ENCODE data around the gene NOS3. TPM values are rescaled to one million over a fixed set of nuclear protein-coding genes. Genes with fewer than 3 reads are reported as not detected.
A peak's percentile ranks its signal among the peaks of the same experiment; 100 is the strongest.

The NOS3 gene
- total and polyA plus RNA-seq, 9 donors, result 4.9 to 8.9 (median 6.9) TPM

DNA sequence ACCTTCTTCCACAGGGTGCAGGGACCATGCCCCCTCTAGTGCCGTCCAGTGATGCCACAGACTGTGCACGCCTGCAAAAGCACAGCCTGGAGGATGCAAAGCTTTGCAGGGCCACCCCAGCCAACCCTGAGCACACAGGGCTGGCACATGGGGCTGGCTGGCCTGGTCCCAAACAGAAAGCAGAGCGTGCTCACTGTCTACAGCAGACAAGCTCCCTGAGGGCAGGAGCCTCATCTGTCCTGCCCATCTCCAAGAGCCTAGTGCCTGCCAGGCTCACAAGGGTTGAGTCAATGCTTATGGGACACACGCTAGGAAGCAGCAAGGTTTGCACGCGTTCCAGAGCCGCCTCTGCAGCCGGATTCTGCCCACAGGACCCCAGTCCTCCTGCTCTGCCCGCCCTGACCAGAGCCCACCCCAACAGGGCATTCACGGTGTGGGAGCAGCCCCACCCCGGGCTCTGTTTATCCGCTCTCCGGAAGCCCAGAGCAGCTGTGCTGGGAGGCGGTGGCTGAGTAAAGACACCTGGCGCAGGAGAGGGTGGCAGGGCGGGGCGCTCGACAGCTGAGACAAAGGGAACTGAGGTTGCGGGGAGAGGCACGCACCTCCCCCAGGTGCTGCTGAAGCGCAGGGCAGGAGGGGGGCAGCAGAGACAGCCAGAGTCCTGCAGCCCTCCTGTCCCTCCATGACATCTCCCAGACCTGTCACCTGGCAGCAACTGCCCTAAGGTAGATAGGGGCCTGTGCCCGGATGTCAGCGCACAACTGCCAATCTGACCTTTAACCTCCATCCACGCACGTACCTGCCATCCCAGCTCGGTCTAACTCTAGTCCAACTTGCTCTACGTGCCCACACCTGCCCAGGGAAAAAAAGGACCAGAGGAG is 17.0 kb upstream of the NOS3 start:
- no peak for DNase-seq
- no peaks in the 10 kb centered on the region for H3K36me3 ChIP-seq (ENCODE audit: control insufficient read depth, insufficient read depth, low read length)
- peaks cover 47% of the 10 kb centered on the region for H3K27me3 ChIP-seq (ENCODE audit: control insufficient read depth, insufficient read depth, low read length)
- H3K9me3 ChIP-seq (replicated peaks; ENCODE audit: control insufficient read depth, low read depth, low read length), result no peaks in the 10 kb centered on the region
- H3K27ac ChIP-seq (ENCODE audit: low read length), result peak overlapping the region; percentile 53
- peaks cover 90% of the 10 kb centered on the region for H3K4me1 ChIP-seq (ENCODE audit: control insufficient read depth, insufficient read depth, low read length)
- WGBS (ENCODE audit: insufficient coverage), result 49% methylated on average over 22 of the region's 27 CpGs
- H3K4me3 ChIP-seq (ENCODE audit: low read length), result no peak overlapping the region

- DNase-seq, result peak; percentile 44
- Histone ChIP-seq H3K4me3 (ENCODE audit: low read length) (peak overlapping the region; percentile 39), H3K27me3 (ENCODE audit: control insufficient read depth, insufficient read depth, low read length) (peaks cover 49% of the 10 kb centered on the region), H3K27ac (ENCODE audit: low read length) (peak overlapping the region; percentile 53), H3K36me3 (ENCODE audit: control insufficient read depth, insufficient read depth, low read length) (no peaks in the 10 kb centered on the region), H3K4me1 (ENCODE audit: control insufficient read depth, insufficient read depth, low read length) (peaks cover 89% of the 10 kb centered on the region), H3K9me3 (replicated peaks; ENCODE audit: control insufficient read depth, low read depth, low read length) (no peaks in the 10 kb centered on the region)
- 3% methylated on average over 65 of the region's 89 CpGs for WGBS (ENCODE audit: insufficient coverage)
Observed at GRCh38 chr7:150974468-150975391, 16.1 kb upstream of the NOS3 start.

- Histone ChIP-seq H3K36me3 (ENCODE audit: control insufficient read depth, insufficient read depth, low read length) (no peaks in the 10 kb centered on the region), H3K27me3 (ENCODE audit: control insufficient read depth, insufficient read depth, low read length) (peaks cover 59% of the 10 kb centered on the region), H3K9me3 (replicated peaks; ENCODE audit: control insufficient read depth, low read depth, low read length) (no peaks in the 10 kb centered on the region), H3K27ac (ENCODE audit: low read length) (no peak overlapping the region), H3K4me1 (ENCODE audit: control insufficient read depth, insufficient read depth, low read length) (peaks cover 89% of the 10 kb centered on the region), H3K4me3 (ENCODE audit: low read length) (no peak overlapping the region)
- no peak for DNase-seq
- 88% methylated on average over 6 of the region's 9 CpGs for WGBS (ENCODE audit: insufficient coverage)
Observed at GRCh38 chr7:150975536-150976319, 15.1 kb upstream of the NOS3 start.

DNA sequence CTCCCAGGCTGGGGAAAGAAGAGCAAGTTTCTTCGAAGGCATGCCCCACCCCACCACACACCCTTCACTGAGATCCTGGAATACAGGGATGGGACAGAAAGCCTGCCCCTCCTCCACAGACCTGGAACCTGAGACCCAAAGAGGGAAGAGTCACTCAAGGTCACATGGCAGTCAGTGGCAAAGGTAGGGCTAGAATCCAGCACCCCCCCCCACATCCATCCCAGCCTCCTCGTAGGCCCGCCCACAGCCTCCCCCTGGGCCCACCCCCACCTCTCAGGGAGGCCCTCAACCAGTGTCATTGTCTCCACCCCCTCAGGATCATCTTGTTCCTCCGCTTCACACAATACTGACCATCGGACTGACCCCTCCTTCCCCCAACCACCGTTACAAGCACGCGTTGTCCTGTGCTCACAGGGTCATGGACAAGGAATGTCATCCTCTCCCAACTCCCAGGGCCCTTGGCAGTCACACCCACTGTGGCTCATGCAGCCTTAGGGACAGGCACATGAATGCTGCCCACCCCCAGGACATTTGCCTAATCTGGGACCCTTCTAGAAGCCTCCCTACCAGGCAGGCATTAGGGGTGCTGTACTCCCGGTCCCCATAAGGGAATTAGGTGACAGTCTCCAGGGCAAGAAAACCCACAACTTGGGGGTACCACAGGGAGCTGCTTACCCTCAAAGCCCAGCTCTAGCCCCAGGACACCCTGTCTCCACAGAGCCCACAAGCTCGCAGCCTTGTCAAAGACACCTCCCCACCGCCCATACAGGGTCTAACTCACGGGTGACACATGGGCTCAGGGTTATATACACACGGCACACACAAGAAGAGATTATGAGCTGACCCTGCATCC is 14.1 kb upstream of the NOS3 start:
- Histone ChIP-seq H3K4me1 (ENCODE audit: control insufficient read depth, insufficient read depth, low read length) (peaks cover 89% of the 10 kb centered on the region), H3K27ac (ENCODE audit: low read length) (peak overlapping the region; percentile 33), H3K9me3 (replicated peaks; ENCODE audit: control insufficient read depth, low read depth, low read length) (no peaks in the 10 kb centered on the region), H3K27me3 (ENCODE audit: control insufficient read depth, insufficient read depth, low read length) (peaks cover 65% of the 10 kb centered on the region), H3K4me3 (ENCODE audit: low read length) (peak overlapping the region; percentile 32), H3K36me3 (ENCODE audit: control insufficient read depth, insufficient read depth, low read length) (no peaks in the 10 kb centered on the region)
- no peak for DNase-seq
- 27% methylated on average over 10 of the region's 13 CpGs for WGBS (ENCODE audit: insufficient coverage)

DNA sequence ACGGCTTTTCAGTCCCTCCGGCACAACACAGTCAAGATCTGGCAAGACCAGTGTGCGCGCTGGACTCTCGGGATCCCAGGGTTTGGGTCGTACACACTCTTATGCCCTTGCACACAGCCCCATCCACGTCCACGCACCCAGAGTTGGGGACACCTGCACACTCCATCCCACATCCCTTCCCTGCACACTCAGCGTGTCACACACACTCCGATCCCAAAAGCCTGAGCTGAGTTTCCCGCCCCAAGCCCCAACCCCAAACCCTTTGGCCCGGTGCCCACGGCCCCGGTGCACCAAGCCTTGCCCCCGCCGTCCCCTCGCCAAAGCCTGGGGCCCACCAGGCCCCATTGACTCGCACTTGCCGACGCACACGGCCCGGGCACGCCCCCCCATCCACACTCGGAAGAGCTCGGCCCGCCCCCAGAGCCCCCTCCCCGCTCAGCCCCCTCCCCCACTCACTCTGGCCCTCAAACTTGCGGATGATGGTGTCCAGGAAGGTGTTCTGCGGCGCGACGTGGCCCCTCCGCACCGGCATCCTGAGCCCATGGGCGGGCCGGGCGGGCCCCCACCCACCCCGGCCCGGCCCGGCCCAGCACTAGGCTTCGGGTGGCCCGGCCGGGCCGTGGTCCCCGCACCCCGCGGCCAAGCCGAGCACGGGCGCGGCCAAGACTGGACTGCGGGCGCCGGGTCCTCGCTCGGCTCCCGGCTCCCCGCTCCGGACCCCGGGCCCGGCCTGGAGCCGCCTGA is 13.3 kb upstream of the NOS3 start:
- 1% methylated on average over 45 of the region's 62 CpGs for WGBS (ENCODE audit: insufficient coverage)
- Histone ChIP-seq H3K27me3 (ENCODE audit: control insufficient read depth, insufficient read depth, low read length) (peaks cover 69% of the 10 kb centered on the region), H3K36me3 (ENCODE audit: control insufficient read depth, insufficient read depth, low read length) (no peaks in the 10 kb centered on the region), H3K4me3 (ENCODE audit: low read length) (peak overlapping the region; percentile 32), H3K4me1 (ENCODE audit: control insufficient read depth, insufficient read depth, low read length) (peaks cover 88% of the 10 kb centered on the region), H3K27ac (ENCODE audit: low read length) (no peak overlapping the region), H3K9me3 (replicated peaks; ENCODE audit: control insufficient read depth, low read depth, low read length) (no peaks in the 10 kb centered on the region)
- DNase-seq, result no peak

GRCh38 chr7:150978126-150978789 is 12.6 kb upstream of the NOS3 start, which contains the start of gene KCNH2:
Gene KCNH2 (minus strand): TSS chr7:150978321. CDS start chr7:150977913, 408 bp downstream.
- peaks cover 85% of the 10 kb centered on the region for H3K4me1 ChIP-seq (ENCODE audit: control insufficient read depth, insufficient read depth, low read length)
- H3K36me3 ChIP-seq (ENCODE audit: control insufficient read depth, insufficient read depth, low read length), result no peaks in the 10 kb centered on the region
- no peaks in the 10 kb centered on the region for H3K9me3 ChIP-seq (replicated peaks; ENCODE audit: control insufficient read depth, low read depth, low read length)
- peak within 1 kb of the TSS; percentile 94 for H3K27ac ChIP-seq (ENCODE audit: low read length)
- peak; percentile 81 for DNase-seq
- H3K4me3 ChIP-seq (ENCODE audit: low read length), result peak within 1 kb of the TSS; percentile 46
- peaks cover 69% of the 10 kb centered on the region for H3K27me3 ChIP-seq (ENCODE audit: control insufficient read depth, insufficient read depth, low read length)
- under 1% methylated on average over 40 of the region's 81 CpGs for WGBS (ENCODE audit: insufficient coverage)

DNA sequence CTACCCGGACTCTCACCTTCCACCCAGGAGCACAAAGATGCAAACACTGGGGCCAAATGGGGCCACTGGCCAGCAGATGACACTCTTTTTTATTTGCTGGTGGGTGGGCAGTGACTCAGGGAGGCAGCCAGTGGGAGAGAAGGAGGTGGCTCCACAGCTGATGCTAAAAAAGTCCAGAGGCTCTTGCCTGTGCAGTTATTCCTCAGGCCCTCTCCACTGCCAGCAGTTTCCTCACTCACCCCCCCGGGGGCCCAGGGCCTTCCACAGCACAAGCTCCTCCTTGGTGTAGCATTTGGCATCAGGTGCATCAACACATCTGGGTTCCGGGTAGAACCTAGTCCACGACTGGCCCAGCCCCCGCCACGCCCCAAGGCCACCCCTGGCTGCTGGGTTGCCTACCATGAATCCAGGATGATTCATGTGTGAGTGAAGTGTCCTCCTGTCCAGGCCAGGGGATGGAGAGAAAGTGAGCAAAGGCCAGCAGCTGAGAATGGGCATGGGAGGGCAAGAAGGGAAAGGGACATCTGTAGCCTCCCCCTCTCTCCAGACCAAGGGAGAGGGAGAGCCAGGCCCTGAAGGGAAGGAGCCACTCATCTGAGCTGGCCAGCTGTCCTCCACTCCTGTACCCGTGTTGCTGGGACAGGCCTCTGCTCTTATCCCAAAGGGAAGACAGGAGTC is 11.0 kb upstream of the NOS3 start:
- Histone ChIP-seq H3K9me3 (replicated peaks; ENCODE audit: control insufficient read depth, low read depth, low read length) (no peaks in the 10 kb centered on the region), H3K36me3 (ENCODE audit: control insufficient read depth, insufficient read depth, low read length) (no peaks in the 10 kb centered on the region), H3K4me3 (ENCODE audit: low read length) (no peak overlapping the region), H3K27me3 (ENCODE audit: control insufficient read depth, insufficient read depth, low read length) (peaks cover 58% of the 10 kb centered on the region), H3K27ac (ENCODE audit: low read length) (peak overlapping the region; percentile 85), H3K4me1 (ENCODE audit: control insufficient read depth, insufficient read depth, low read length) (peaks cover 69% of the 10 kb centered on the region)
- DNase-seq, result peak; percentile 67
- WGBS (ENCODE audit: insufficient coverage), result 17% methylated on average over 1 of the region's 7 CpGs

- peaks cover 52% of the 10 kb centered on the region for H3K27me3 ChIP-seq (ENCODE audit: control insufficient read depth, insufficient read depth, low read length)
- peaks cover 62% of the 10 kb centered on the region for H3K4me1 ChIP-seq (ENCODE audit: control insufficient read depth, insufficient read depth, low read length)
- no peaks in the 10 kb centered on the region for H3K36me3 ChIP-seq (ENCODE audit: control insufficient read depth, insufficient read depth, low read length)
- WGBS (ENCODE audit: insufficient coverage), result no CpG with 5 or more reads among the region's 2 CpGs
- H3K9me3 ChIP-seq (replicated peaks; ENCODE audit: control insufficient read depth, low read depth, low read length), result no peaks in the 10 kb centered on the region
- no peak overlapping the region for H3K27ac ChIP-seq (ENCODE audit: low read length)
- H3K4me3 ChIP-seq (ENCODE audit: low read length), result no peak overlapping the region
- peak; percentile 58 for DNase-seq
Observed at GRCh38 chr7:150980663-150981062, 10.2 kb upstream of the NOS3 start.
